ENCODE results near the gene SFT2D3. TPM values are rescaled to one million over a fixed set of nuclear protein-coding genes. Genes with fewer than 3 reads are reported as not detected.

The SFT2D3 gene, protein sequence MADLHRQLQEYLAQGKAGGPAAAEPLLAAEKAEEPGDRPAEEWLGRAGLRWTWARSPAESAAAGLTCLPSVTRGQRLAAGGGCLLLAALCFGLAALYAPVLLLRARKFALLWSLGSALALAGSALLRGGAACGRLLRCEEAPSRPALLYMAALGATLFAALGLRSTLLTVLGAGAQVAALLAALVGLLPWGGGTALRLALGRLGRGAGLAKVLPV
- total RNA-seq: 5.2 and 6.0 TPM in 2 replicates

DNA sequence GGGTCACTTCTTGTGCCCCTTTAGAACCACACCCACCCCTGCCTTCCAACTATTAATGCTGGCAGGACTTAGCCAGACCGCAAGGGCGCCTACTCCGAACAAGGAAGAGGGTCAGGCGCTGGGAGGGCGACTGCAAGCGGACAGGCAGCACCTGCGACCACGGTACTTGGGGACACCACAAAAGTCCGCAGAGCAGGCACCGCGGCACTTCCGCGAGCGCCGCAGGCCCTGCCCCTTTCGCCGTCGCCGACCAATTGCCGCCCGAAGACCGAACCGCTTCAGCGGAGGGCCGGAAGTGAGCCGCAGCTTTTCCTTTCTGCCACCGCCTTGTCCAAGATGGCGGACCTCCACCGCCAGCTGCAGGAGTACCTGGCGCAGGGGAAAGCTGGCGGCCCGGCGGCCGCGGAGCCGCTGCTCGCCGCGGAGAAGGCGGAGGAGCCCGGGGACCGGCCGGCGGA, at the start of gene SFT2D3:
TSS of gene SFT2D3 (plus strand) at position 305 of the 458 bp plus-strand sequence. CDS start at position 337, 32 bp downstream.

DNA sequence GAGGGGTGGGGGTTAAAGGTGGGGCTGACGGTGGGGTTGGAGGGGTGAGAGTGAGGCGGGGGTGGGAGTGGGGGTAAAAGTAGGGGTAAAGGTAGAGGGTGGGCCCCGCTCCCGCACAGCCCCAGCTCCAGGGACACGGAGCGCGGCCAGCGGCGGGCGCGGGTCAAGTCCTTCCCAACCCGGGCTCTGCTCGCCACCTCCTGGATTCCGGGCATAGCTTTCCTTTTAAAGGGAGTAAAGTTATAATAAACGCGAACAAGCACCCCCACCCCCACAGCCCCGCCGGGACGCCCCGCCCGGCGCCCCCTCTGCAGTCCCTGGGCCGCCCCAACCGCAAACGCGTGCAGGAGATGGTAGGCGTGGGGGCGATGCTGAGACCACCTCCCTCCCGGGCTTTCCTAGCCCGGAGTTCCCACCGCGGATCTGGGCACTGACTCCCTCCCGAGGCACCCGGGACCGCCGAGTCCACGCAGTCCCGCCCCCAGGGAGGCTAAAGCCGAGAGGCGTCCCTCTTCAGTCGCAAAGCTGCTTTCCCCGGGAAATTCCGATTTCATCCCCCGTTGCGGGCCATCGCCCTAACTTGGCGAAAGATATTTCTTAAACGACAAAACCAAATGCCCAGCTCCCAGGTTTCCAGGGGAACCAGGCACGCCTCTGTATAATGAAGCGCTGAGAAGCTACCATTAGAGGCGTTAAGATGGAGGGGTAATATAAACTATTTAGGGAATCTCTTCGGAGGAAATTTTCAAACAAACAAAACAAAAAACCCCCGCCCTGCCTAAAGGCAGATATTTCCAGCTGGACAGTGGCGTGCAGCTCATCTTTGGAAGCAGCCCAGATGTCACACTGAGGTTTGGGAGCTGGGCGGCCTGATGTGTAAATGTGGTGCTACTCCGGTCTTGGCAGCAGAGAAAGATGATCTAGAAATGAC, 25.7 kb upstream of the SFT2D3 start, which contains the start of gene LIMS2:
TSS of gene LIMS2 (minus strand) at position 200 of the 931 bp plus-strand sequence. CDS start 506 bp downstream, outside the sequence.

Other genes with a start within 250 kb of the SFT2D3 start
- 39.1 and 40.0 TPM in 2 replicates for gene IWS1, start 175.0 kb upstream of the SFT2D3 start, total RNA-seq
- 0.11 and 0.13 TPM in 2 replicates for gene MYO7B, start 165.8 kb upstream of the SFT2D3 start, total RNA-seq
- not detected in 2 replicates for gene GPR17, start 55.3 kb upstream of the SFT2D3 start, total RNA-seq
- gene LIMS2, start 26.0 kb upstream of the SFT2D3 start, total RNA-seq: 7.4 and 8.9 TPM in 2 replicates
- 37.6 and 39.2 TPM in 2 replicates for gene WDR33, start 109.7 kb downstream of the SFT2D3 start, total RNA-seq
- 17.5 and 20.2 TPM in 2 replicates for gene POLR2D, start 156.7 kb downstream of the SFT2D3 start, total RNA-seq
- 11.8 and 14.5 TPM in 2 replicates for gene AMMECR1L, start 184.5 kb downstream of the SFT2D3 start, total RNA-seq